Ovary (tissue), 3 donors: ENCODE measurements around the gene LCN2.
"Not testable (repeated sequence)": the region's sequence is repeated elsewhere in the genome, so short reads cannot be mapped to it uniquely, and the experiment has no call there.

ENCODE experiments used
- CTCF ChIP-seq, 3 donors: fragments of 450-650 bp in 2 of 3; fragments of 200-600 bp in 1 of 3; IDR thresholded peaks; one replicate each; pipeline versions ENCODE4 v1.5.1 to v1.8.0; 2016 to 2022; ENCODE audit warnings: antibody characterized with exemption in 3 of 3, mild to moderate bottlenecking in 1 of 3
- EP300 ChIP-seq: sonication (generic); formaldehyde crosslinking; IDR thresholded peaks from one replicate; pipeline ENCODE4 v1.6.1; 2017; ENCODE audit warnings: antibody characterized with exemption
- POLR2A ChIP-seq: fragments of 450-650 bp; IDR thresholded peaks from one replicate; pipeline ENCODE4 v1.6.1; 2017; ENCODE audit warnings: antibody characterized with exemption, mild to moderate bottlenecking, moderate library complexity
- donor health status: DM: no; HTN: no; CAD: no.

- TF ChIP-seq CTCF (IDR thresholded peaks at IDR 0.05); POLR2A; EP300: not testable (repeated sequence)
Measured at GRCh38 chr9:128130651-128131050, 18.6 kb upstream of the LCN2 start.
